ENCODE results near the gene DNAJB6.
"Not testable (repeated sequence)": the region's sequence is repeated elsewhere in the genome, so short reads cannot be mapped to it uniquely, and the experiment has no call there.

DNAJB6 gene

DNA sequence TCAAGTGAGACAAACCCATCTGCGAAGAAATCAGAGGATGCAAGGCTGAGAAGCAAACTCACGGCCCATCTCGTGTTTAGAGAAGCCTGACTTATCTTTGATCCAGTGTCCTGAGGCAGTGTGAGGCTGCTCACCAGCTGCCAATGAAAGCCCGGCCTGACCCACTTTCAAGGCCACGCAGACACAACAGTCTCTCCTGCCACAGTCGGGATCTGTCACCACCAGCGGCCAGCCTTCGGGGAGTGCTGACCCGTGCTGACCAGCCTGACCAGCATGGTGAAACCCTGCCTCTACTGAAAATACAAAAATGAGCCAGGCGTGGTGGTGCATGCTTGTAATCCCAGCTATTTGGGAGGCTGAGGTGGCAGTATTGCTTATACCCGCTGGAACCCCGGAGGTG is 7.4 kb upstream of the DNAJB6 start:
- Histone ChIP-seq H3K4me1 (ENCODE audit: insufficient read depth, low read length) (no peaks in the 10 kb centered on the region), H3K4me3 (ENCODE audit: low read length) (no peak overlapping the region), H3K27me3 (ENCODE audit: insufficient read depth, low read length) (no peaks in the 10 kb centered on the region), H3K27ac (ENCODE audit: low read depth, low read length) (no peak overlapping the region), H3K9ac (ENCODE audit: low read depth, low read length) (no peak overlapping the region), H3K36me3 (ENCODE audit: insufficient read depth, low read length) (no peaks in the 10 kb centered on the region), H3K9me3 (ENCODE audit: insufficient read depth, low read depth, low read length) (no peaks in the 10 kb centered on the region)
- 92% methylated on average over 12 of the region's 12 CpGs for WGBS

DNA sequence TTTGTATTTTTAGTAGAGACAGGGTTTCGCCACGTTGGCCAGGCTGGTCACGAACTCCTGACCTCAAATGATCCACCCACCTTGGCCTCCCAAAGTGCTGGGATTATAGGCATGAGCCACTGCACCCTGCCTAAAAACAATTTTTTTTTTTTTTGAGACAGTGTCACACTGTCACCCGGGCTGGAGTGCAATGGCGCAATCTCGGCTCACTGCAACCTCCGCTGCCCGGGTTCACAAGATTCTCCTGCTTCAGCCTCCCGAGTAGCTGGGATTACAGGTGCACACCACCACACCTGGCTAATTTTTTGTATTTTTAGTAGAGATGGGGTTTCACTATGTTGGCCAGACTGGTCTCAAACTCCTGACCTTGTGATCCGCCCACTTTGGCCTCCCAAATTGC is 6.2 kb upstream of the DNAJB6 start:
- 90% methylated on average over 10 of the region's 10 CpGs for WGBS
- H3K4me3 ChIP-seq (ENCODE audit: low read length); H3K9me3 ChIP-seq (ENCODE audit: insufficient read depth, low read depth, low read length); H3K9ac ChIP-seq (ENCODE audit: low read depth, low read length); H3K27me3 ChIP-seq (ENCODE audit: insufficient read depth, low read length); H3K4me1 ChIP-seq (ENCODE audit: insufficient read depth, low read length); H3K27ac ChIP-seq (ENCODE audit: low read depth, low read length); H3K36me3 ChIP-seq (ENCODE audit: insufficient read depth, low read length): not testable (repeated sequence)

DNA sequence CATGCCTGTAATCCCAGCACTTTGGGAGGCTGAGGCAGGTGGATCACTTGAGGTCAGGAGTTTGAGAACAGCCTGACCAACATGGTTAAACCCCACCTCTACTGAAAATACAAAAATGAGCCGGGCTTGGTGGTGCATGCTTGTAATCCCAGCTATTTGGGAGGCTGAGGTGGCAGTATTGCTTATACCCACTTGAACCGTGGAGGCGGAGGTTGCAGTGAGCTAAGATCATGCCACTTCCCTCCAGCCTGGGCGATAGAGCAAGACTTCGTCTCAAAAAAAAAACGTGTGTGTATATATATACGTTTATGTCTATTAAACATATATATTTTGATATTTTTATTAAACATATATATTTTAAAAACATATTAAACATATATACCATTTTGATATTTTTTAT is 5.8 kb upstream of the DNAJB6 start:
- WGBS, result 91% methylated on average over 5 of the region's 7 CpGs
- H3K27ac ChIP-seq (ENCODE audit: low read depth, low read length); H3K4me1 ChIP-seq (ENCODE audit: insufficient read depth, low read length); H3K4me3 ChIP-seq (ENCODE audit: low read length); H3K36me3 ChIP-seq (ENCODE audit: insufficient read depth, low read length); H3K9me3 ChIP-seq (ENCODE audit: insufficient read depth, low read depth, low read length); H3K9ac ChIP-seq (ENCODE audit: low read depth, low read length); H3K27me3 ChIP-seq (ENCODE audit: insufficient read depth, low read length): not testable (repeated sequence)

DNA sequence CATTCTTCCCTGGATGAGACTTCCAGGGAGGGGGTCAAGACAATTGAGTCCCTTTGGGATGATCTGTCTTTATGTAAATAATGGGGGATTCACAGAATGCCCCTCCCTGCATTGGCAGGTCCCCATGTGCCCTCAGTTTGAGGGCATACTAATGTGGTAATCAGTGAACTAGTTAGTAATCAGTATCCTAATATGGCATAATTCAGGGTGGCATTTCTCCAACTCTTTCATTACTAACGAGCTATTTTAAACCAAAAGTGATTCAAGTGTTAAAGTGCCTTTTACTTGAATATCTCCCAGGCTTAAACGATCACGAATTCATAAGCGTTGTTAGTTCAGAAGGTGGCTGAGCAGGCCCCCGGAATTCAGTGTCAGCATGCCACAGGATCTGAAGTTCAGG is 1.6 kb upstream of the DNAJB6 start:
- 87% methylated on average over 5 of the region's 5 CpGs for WGBS
- peaks cover 8% of the 10 kb centered on the region for H3K4me1 ChIP-seq (ENCODE audit: insufficient read depth, low read length)
- H3K9ac ChIP-seq (ENCODE audit: low read depth, low read length), result no peak overlapping the region
- no peaks in the 10 kb centered on the region for H3K9me3 ChIP-seq (ENCODE audit: insufficient read depth, low read depth, low read length)
- 0 out of 2 replicates have a peak, but pooled peaks cover under 1% of the 10 kb centered on the region for H3K36me3 ChIP-seq (ENCODE audit: insufficient read depth, low read length)
- H3K4me3 ChIP-seq (ENCODE audit: low read length), result no peak overlapping the region; the same call in 1 of the 2 replicates
- H3K27me3 ChIP-seq (ENCODE audit: insufficient read depth, low read length), result no peaks in the 10 kb centered on the region
- H3K27ac ChIP-seq (ENCODE audit: low read depth, low read length), result no peak overlapping the region

DNA sequence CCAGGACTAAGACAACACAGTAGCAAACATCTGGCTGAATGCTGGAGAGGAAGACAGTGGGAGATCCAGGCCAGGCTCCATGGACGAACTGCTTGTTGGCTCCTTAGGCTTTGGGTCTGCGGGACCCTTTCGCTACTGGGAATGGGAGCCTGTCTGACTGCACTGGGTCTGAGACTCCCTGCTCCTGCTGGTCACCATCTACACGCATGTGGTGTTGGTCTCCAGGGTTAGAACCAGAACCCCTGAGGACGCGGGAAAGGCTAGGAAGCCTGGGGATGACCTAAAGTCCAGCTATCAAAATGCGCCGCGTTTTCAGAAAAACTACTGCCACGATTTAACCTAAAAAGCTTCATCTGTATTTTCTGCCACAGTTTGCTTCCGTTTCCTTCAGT is 817 bp upstream of the DNAJB6 start:
- H3K4me3 ChIP-seq (ENCODE audit: low read length), result peak overlapping the region; percentile 99
- no peaks in the 10 kb centered on the region for H3K9me3 ChIP-seq (ENCODE audit: insufficient read depth, low read depth, low read length)
- no peaks in the 10 kb centered on the region for H3K27me3 ChIP-seq (ENCODE audit: insufficient read depth, low read length)
- H3K4me1 ChIP-seq (ENCODE audit: insufficient read depth, low read length), result peaks cover 11% of the 10 kb centered on the region
- 38% methylated on average over 11 of the region's 11 CpGs for WGBS
- peaks cover 3% of the 10 kb centered on the region; the same call in 1 of the 2 replicates for H3K36me3 ChIP-seq (ENCODE audit: insufficient read depth, low read length)
- H3K27ac ChIP-seq (ENCODE audit: low read depth, low read length), result peak overlapping the region; percentile 92
- peak overlapping the region; percentile 70 for H3K9ac ChIP-seq (ENCODE audit: low read depth, low read length)

DNA sequence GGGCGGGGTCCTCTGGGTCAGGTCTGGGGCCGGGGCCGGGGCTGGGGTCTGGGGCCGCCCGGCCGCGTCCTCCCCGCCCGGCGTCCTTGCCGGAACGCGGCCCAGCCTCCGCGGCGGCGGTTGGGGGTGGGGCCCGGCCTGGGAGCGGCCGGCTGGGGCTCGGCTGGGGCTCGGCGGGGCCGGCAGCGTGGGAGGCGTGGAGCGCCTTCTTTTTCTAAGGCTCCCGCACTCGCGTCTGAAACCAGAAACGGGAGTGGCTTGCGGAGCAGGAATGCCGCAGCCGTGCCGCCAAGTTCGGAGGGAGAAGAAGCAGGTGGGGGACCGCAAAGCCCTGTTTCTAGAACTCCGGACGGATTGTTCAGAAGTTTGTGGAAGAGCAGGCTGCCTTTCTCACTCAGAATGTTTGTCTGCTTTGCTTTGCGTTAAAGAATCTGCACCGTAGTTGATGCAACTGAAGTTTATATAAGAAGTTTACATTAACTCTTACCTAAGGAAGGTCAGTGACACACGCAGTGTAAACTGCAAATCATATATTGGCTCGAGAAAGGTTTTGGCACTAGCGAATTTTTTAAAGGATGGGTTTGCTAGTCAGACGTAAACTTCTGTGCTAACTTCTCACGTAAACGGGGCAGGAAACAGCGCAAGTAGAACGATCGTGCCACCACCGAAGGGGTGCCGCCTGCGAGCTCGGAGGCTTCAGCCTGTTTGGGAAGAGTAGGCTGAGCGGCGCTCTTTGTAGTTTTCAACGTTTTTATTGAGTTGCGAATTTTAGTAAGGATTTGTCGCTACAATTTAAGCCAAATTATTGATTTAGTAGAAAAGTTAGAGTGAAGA is 729 bp downstream of the DNAJB6 start:
- Histone ChIP-seq H3K27me3 (ENCODE audit: insufficient read depth, low read length) (no peaks in the 10 kb centered on the region), H3K4me3 (ENCODE audit: low read length) (peak overlapping the region; percentile 99), H3K36me3 (ENCODE audit: insufficient read depth, low read length) (peaks cover 7% of the 10 kb centered on the region), H3K9ac (ENCODE audit: low read depth, low read length) (peak overlapping the region; percentile 87), H3K27ac (ENCODE audit: low read depth, low read length) (peak overlapping the region; percentile 92), H3K4me1 (ENCODE audit: insufficient read depth, low read length) (peaks cover 11% of the 10 kb centered on the region), H3K9me3 (ENCODE audit: insufficient read depth, low read depth, low read length) (no peaks in the 10 kb centered on the region)
- WGBS, result under 1% methylated on average over 58 of the region's 59 CpGs

DNA sequence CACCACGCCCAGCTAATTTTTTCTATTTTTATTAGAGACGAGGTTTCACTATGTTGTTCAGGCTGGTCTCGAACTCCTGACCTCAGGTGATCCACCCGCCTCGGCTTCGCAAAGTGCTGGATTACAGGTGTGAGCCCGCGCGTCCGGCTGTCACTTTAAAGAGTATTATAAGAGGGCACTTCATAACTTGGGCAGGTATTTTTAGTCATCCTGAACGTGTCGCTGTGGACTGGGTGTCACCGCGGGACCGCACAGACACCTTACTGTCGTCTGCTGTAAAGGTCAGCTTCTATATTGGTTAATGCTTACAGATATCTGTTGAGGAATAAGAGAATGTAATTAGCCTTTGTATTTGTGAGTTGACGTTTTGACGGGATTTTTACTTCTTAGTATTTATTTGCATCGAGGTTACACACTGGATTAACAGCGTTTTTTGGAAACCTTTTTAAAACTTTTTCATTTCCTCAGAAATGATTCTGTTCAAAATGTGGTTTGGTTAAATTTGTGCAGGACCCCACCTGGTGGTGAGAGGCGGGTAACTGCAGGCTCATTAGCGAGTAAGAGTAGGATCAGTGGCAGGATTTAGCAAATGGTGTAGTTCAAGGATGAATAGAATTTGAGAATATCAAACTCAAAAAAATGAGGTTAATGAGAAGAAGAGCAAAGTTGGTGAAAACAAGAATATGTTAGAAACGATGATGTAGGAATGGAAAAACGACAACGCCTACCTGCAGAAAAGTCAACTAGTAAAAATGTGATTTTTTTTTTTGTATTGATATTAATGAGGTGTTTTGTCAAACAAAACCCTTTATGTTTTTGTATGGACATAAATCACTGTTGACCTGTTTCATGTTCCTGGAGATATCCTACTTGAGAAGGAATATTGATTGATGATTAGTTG is 3.2 kb downstream of the DNAJB6 start:
- H3K9ac ChIP-seq (ENCODE audit: low read depth, low read length), result no peak overlapping the region
- H3K27me3 ChIP-seq (ENCODE audit: insufficient read depth, low read length), result no peaks in the 10 kb centered on the region
- no peaks in the 10 kb centered on the region for H3K9me3 ChIP-seq (ENCODE audit: insufficient read depth, low read depth, low read length)
- H3K4me3 ChIP-seq (ENCODE audit: low read length), result peak overlapping the region; percentile 99
- H3K36me3 ChIP-seq (ENCODE audit: insufficient read depth, low read length), result peaks cover 7% of the 10 kb centered on the region
- 51% methylated on average over 25 of the region's 25 CpGs for WGBS
- H3K27ac ChIP-seq (ENCODE audit: low read depth, low read length), result no peak overlapping the region
- H3K4me1 ChIP-seq (ENCODE audit: insufficient read depth, low read length), result peaks cover 8% of the 10 kb centered on the region

DNA sequence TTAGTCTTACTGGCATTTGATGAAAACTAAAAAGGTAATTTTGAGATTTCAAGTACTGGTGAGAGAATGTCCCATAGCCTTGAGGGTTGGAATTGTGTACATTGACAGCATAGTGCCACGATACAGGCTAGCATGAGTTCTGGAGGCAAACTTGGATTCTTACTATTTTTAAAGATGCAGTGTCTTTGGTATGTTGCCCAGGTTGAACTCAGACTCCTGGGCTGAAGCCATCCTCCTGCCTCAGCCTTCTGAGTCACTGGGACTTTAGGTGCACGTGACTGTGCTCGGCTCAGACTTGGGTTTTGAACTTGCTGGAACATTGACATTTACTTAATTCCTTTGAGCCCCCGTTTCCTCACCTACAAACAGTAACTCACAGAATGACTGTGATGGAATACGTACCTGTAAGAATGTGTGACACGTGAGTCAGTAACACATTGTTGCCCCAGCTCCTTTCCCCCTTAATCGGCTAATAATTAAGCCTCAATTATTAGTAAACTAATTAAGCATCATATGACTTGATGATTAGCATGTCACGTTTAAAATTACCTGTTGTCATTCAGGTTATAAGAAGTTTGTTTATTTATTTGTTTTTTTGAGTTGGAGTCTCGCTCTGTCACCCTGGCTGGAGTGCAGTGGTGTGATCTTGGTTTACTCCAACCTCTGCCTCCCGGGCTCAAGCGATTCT is 10.6 kb downstream of the DNAJB6 start:
- Histone ChIP-seq H3K9me3 (ENCODE audit: insufficient read depth, low read depth, low read length) (no peaks in the 10 kb centered on the region), H3K36me3 (ENCODE audit: insufficient read depth, low read length) (peaks cover 12% of the 10 kb centered on the region), H3K27ac (ENCODE audit: low read depth, low read length) (no peak overlapping the region), H3K27me3 (ENCODE audit: insufficient read depth, low read length) (no peaks in the 10 kb centered on the region), H3K4me1 (ENCODE audit: insufficient read depth, low read length) (peaks cover 35% of the 10 kb centered on the region), H3K4me3 (ENCODE audit: low read length) (no peak overlapping the region), H3K9ac (ENCODE audit: low read depth, low read length) (no peak overlapping the region)
- WGBS, result 94% methylated on average over 11 of the region's 11 CpGs

DNA sequence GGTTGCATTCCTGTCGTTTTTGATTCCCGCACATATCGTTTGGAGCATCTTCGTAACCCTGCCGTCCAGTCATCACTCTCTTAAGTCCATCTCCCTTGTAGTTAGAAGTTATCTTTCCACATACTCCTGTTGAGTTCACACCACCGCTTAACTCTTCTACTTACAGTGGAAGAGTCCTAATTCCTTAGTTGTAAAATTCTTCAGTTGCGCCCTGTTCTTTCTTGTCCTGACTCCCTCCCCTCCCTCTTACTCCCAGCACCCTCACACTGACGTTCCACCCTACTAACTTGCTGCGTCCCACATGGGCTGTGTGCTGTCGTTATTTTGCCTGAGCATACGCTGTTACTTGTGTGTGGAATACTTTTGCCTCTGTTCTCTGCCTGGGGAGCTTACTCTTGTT is 11.7 kb downstream of the DNAJB6 start:
- 82% methylated on average over 11 of the region's 11 CpGs for WGBS
- no peak overlapping the region for H3K4me3 ChIP-seq (ENCODE audit: low read length)
- peaks cover 16% of the 10 kb centered on the region for H3K36me3 ChIP-seq (ENCODE audit: insufficient read depth, low read length)
- no peak overlapping the region for H3K27ac ChIP-seq (ENCODE audit: low read depth, low read length)
- no peak overlapping the region for H3K9ac ChIP-seq (ENCODE audit: low read depth, low read length)
- no peaks in the 10 kb centered on the region for H3K27me3 ChIP-seq (ENCODE audit: insufficient read depth, low read length)
- no peaks in the 10 kb centered on the region for H3K9me3 ChIP-seq (ENCODE audit: insufficient read depth, low read depth, low read length)
- H3K4me1 ChIP-seq (ENCODE audit: insufficient read depth, low read length), result peaks cover 43% of the 10 kb centered on the region

DNA sequence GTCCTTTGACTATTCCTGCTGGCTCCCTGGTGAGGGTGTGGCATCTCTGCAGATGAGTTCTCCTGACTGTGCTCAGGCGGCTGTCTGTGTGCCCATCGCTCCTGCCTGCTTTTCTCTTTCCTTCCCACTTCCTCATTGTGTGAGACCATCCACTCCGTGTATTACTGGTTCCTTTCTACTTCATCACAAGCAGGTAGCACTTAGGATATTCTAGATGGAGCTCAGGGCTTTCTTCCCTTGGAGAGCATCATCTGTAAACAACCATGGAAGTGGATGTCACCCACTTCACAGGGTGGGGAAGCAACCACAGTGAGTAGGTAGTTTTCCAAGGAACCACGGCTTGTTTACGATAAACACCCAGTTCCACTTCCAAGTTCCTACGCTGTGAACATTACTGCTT is 15.7 kb downstream of the DNAJB6 start:
- Histone ChIP-seq H3K27ac (ENCODE audit: low read depth, low read length) (no peak overlapping the region), H3K36me3 (ENCODE audit: insufficient read depth, low read length) (peaks cover 16% of the 10 kb centered on the region), H3K4me3 (ENCODE audit: low read length) (no peak overlapping the region), H3K27me3 (ENCODE audit: insufficient read depth, low read length) (no peaks in the 10 kb centered on the region), H3K9me3 (ENCODE audit: insufficient read depth, low read depth, low read length) (no peaks in the 10 kb centered on the region), H3K9ac (ENCODE audit: low read depth, low read length) (no peak overlapping the region), H3K4me1 (ENCODE audit: insufficient read depth, low read length) (peaks cover 48% of the 10 kb centered on the region)
- 87% methylated on average over 6 of the region's 6 CpGs for WGBS
